OCI-LY1 (cell line): ENCODE results near the gene FBN1.

Source experiments
- H2AFZ ChIP-seq: fragments of 200-600 bp; sonication (generic), shearing (Covaris generic); 2 replicates; pipeline ENCODE4 v1.6.0; 2014; ENCODE audit warnings: antibody characterized with exemption, mild to moderate bottlenecking, low read length
- H3F3A ChIP-seq: fragments of 200-600 bp; sonication (generic), shearing (Covaris generic); 2 replicates; pipeline ENCODE4 v1.6.0; 2014; ENCODE audit warnings: mild to moderate bottlenecking, antibody characterized with exemption, low read length, moderate library complexity; ENCODE audit not compliant: insufficient read depth
- H3K27ac ChIP-seq: fragments of 200-600 bp; sonication (generic); 2 replicates; pipeline ENCODE4 v1.5.1; 2014; ENCODE audit warnings: low read length, mixed run types, mild to moderate bottlenecking, low read depth; ENCODE audit not compliant: poor library complexity, severe bottlenecking
- H3K27me3 ChIP-seq: fragments of 200-600 bp; sonication (generic); 2 replicates; pipeline ENCODE4 v1.6.0; 2014; ENCODE audit warnings: antibody characterized with exemption, mild to moderate bottlenecking, low read length, moderate library complexity; ENCODE audit not compliant: insufficient read depth
- H3K36me3 ChIP-seq: fragments of 200-600 bp; sonication (generic); 2 replicates; pipeline ENCODE4 v1.6.1; 2014; ENCODE audit warnings: mild to moderate bottlenecking, antibody characterized with exemption, low read length, moderate library complexity, mixed read lengths; ENCODE audit not compliant: insufficient read depth
- H3K4me1 ChIP-seq: fragments of 200-600 bp; sonication (generic); 2 replicates; pipeline ENCODE4 v1.5.1; 2014; ENCODE audit warnings: mild to moderate bottlenecking, low read length, moderate library complexity; ENCODE audit not compliant: insufficient read depth, severe bottlenecking
- H3K4me2 ChIP-seq: fragments of 200-600 bp; sonication (generic), shearing (Covaris generic); 2 replicates; pipeline ENCODE4 v1.6.1; 2014; ENCODE audit warnings: low read length
- H3K4me3 ChIP-seq: fragments of 200-600 bp; sonication (generic); 2 replicates; pipeline ENCODE4 v1.5.1; 2014; ENCODE audit warnings: low read length, low read depth, mild to moderate bottlenecking, mixed read lengths; ENCODE audit not compliant: poor library complexity, severe bottlenecking
- H3K79me2 ChIP-seq: fragments of 200-600 bp; shearing (Covaris generic); 2 replicates; pipeline ENCODE4 v1.6.1; 2016; ENCODE audit warnings: mixed run types, low read length, mixed read lengths; ENCODE audit not compliant: insufficient read depth
- H3K9ac ChIP-seq: fragments of 200-600 bp; sonication (generic), shearing (Covaris generic); 2 replicates; pipeline ENCODE4 v1.6.1; 2014; ENCODE audit warnings: mild to moderate bottlenecking, low read length, mixed read lengths
- H3K9me2 ChIP-seq: fragments of 200-600 bp; sonication (generic), shearing (Covaris generic); 2 replicates; pipeline ENCODE4 v1.6.1; 2014; ENCODE audit warnings: low read depth, mild to moderate bottlenecking, low read length, mixed read lengths
- H3K9me3 ChIP-seq: fragments of 200-600 bp; shearing (Covaris generic); 2 replicates; pipeline ENCODE4 v1.6.1; 2014; ENCODE audit warnings: low read length, mixed read lengths
- H4K20me1 ChIP-seq: fragments of 200-600 bp; sonication (generic), shearing (Covaris generic); 2 replicates; pipeline ENCODE4 v1.6.0; 2016; ENCODE audit warnings: mild to moderate bottlenecking, low read length; ENCODE audit not compliant: insufficient read depth
- CTCF ChIP-seq: fragments of 200-600 bp; sonication (generic), shearing (Covaris generic); IDR thresholded peaks from 2 replicates; pipeline ENCODE4 v1.5.1; 2017; ENCODE audit warnings: mild to moderate bottlenecking, antibody characterized with exemption, low read length, moderate library complexity, mixed read lengths
- EZH2 ChIP-seq: fragments of 200-600 bp; sonication (generic), shearing (Covaris generic); IDR thresholded peaks from 2 replicates; pipeline ENCODE4 v1.8.0; 2017; ENCODE audit warnings: borderline replicate concordance, mixed run types, mild to moderate bottlenecking, antibody characterized with exemption, low read length, moderate library complexity, mixed read lengths

Gene FBN1

DNA sequence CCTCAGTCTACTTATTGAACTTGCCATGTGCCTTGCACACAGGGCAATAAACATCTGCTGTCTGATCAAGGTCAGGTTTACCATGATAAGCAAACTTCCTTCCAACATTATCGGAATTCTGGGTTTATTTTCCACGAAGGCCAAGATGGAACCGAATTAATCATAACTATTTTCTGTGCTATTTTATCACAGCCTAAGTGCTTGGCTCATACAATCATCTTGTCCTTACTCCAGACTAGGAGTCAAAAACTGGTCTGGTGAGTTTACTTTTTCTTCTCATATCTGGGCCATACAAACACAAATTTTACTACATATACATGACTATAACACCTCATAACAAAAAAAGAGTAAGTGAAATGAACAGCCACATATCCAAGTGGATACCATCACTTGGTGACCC lies 2.3 kb downstream of the FBN1 start:
- Histone ChIP-seq H3F3A (no peaks in the 10 kb centered on the region), H3K4me2 (no peak overlapping the region)
- TF ChIP-seq EZH2 (no peak), CTCF (no peak)

DNA sequence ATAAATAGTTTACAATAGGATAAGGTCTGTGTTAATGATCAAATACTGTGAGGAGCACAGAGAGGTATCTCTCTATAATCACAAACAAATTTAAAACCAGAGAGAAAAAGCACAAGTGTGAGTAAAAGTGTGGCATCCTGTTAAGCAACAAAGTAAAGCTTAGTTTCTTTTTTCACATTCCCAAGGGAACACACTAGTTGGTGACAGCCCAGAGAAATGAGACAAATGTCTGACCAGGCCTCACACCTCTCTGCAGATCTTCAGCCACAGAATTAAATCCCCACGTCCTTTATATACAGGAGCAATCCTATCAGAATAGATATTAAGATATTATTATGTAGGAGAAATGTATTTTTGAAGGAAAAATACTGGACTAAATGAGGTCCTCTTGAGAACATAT lies 2.7 kb downstream of the FBN1 start:
- no peak overlapping the region for H2AFZ ChIP-seq
- H3K4me2 ChIP-seq: no peak overlapping the region
- H3K79me2 ChIP-seq: no peaks in the 10 kb centered on the region
- H3K9me2 ChIP-seq: no peaks in the 10 kb centered on the region
- no peaks in the 10 kb centered on the region for H4K20me1 ChIP-seq
- H3K9me3 ChIP-seq: no peaks in the 10 kb centered on the region
- no peaks in the 10 kb centered on the region for H3K36me3 ChIP-seq
- no peak overlapping the region for H3K9ac ChIP-seq
- no peaks in the 10 kb centered on the region for H3K27me3 ChIP-seq
- H3K4me1 ChIP-seq: no peaks in the 10 kb centered on the region
- H3K27ac ChIP-seq: no peak overlapping the region
- H3F3A ChIP-seq: no peaks in the 10 kb centered on the region
- TF ChIP-seq EZH2 (no peak), CTCF (no peak)
- H3K4me3 ChIP-seq: no peak overlapping the region

More for the DNA sequence above, 2.3 kb downstream of the FBN1 start:
- Histone ChIP-seq H4K20me1 (no peaks in the 10 kb centered on the region), H2AFZ (no peak overlapping the region), H3K9me3 (no peaks in the 10 kb centered on the region), H3K36me3 (no peaks in the 10 kb centered on the region), H3K4me3 (no peak overlapping the region), H3K4me1 (no peaks in the 10 kb centered on the region), H3K9me2 (no peaks in the 10 kb centered on the region), H3K27ac (no peak overlapping the region), H3K27me3 (no peaks in the 10 kb centered on the region), H3K79me2 (no peaks in the 10 kb centered on the region), H3K9ac (no peak overlapping the region)

DNA sequence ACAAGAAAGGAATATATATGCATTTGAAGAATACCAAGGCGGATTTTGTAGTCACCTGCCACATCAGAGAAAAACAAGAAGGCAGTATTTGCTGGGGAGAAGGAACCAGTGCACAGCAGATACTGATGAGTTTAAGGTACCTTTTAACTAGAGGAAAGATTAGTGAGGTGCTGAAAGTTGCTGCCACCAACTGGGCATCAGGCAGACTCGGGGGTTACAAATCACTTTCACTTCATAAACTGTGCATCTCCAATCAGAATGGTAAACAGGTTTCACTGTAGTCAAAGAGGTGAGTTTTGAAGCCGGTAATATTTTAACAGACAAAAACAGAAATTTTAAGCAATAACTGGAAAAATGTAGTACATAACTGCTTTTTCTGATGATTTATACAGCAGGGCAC lies 4.1 kb downstream of the FBN1 start:
- H3K79me2 ChIP-seq: no peaks in the 10 kb centered on the region
- H3K9me3 ChIP-seq: no peaks in the 10 kb centered on the region
- no peak overlapping the region for H3K4me2 ChIP-seq
- H4K20me1 ChIP-seq: no peaks in the 10 kb centered on the region
- H2AFZ ChIP-seq: no peak overlapping the region
- H3K27ac ChIP-seq: no peak overlapping the region
- no peaks in the 10 kb centered on the region for H3K27me3 ChIP-seq
- TF ChIP-seq EZH2 (no peak), CTCF (peak; percentile 21)
- H3K36me3 ChIP-seq: no peaks in the 10 kb centered on the region
- H3K9me2 ChIP-seq: no peaks in the 10 kb centered on the region
- H3F3A ChIP-seq: no peaks in the 10 kb centered on the region
- no peak overlapping the region for H3K9ac ChIP-seq
- H3K4me3 ChIP-seq: no peak overlapping the region
- H3K4me1 ChIP-seq: no peaks in the 10 kb centered on the region
